ENCODE results near the gene RNF7. TPM values are rescaled to one million over a fixed set of nuclear protein-coding genes. Genes with fewer than 3 reads are reported as not detected.

The RNF7 gene
- total and polyA plus RNA-seq, 9 of the 15 experiments (the other 6 are each of a cell fraction or from before 2014, with no cell fraction given) = 38.8 to 133 (median 80.5) TPM

GRCh38 chr3:141738022-141738890 is at the start of gene RNF7 (continued):
- TF ChIP-seq FOXP1 (CRISPR knock-in tag; IDR thresholded peaks at IDR 0.05) (no peak; the same call in 1 of the 2 replicates), KDM2B (CRISPR knock-in tag; IDR thresholded peaks at IDR 0.05) (no peak), GTF2E2 (tag; IDR thresholded peaks at IDR 0.05) (0 out of 2 replicates have a peak, but pooled peaks have one; percentile 15), U2AF1 (optimal IDR thresholded peaks at IDR 0.05; ENCODE audit: low read depth, low read length) (no peak), ZBTB40 (IDR thresholded peaks at IDR 0.05) (no peak), ZBTB40 (CRISPR knock-in tag; IDR thresholded peaks at IDR 0.05) (no peak), GTF3C2 (IDR thresholded peaks at IDR 0.05; ENCODE audit: borderline replicate concordance, extremely low read depth, insufficient read length) (no peak), ZBTB34 (CRISPR knock-in tag; IDR thresholded peaks at IDR 0.05) (no peak), ZBTB1 (CRISPR knock-in tag; IDR thresholded peaks at IDR 0.05; ENCODE audit: borderline replicate concordance, low read depth) (no peak), ELK1 (CRISPR knock-in tag; IDR thresholded peaks at IDR 0.05) (no peak), CREB1 (IDR thresholded peaks at IDR 0.05) (peak; percentile 98), CREB1 (CRISPR knock-in tag; IDR thresholded peaks at IDR 0.05) (peak; percentile 97)

Measured in K562 (cell line).